SIG-M5 treated with dmso at 0.1 percent for 504 hours (cell line): ENCODE data around the gene WDR90.

Source experiments
- DNase-seq: peaks from one replicate; lab custom pipeline; 2025; ENCODE audit not compliant: unreplicated experiment; lab: John Stamatoyannopoulos, UW

The WDR90 gene

DNA sequence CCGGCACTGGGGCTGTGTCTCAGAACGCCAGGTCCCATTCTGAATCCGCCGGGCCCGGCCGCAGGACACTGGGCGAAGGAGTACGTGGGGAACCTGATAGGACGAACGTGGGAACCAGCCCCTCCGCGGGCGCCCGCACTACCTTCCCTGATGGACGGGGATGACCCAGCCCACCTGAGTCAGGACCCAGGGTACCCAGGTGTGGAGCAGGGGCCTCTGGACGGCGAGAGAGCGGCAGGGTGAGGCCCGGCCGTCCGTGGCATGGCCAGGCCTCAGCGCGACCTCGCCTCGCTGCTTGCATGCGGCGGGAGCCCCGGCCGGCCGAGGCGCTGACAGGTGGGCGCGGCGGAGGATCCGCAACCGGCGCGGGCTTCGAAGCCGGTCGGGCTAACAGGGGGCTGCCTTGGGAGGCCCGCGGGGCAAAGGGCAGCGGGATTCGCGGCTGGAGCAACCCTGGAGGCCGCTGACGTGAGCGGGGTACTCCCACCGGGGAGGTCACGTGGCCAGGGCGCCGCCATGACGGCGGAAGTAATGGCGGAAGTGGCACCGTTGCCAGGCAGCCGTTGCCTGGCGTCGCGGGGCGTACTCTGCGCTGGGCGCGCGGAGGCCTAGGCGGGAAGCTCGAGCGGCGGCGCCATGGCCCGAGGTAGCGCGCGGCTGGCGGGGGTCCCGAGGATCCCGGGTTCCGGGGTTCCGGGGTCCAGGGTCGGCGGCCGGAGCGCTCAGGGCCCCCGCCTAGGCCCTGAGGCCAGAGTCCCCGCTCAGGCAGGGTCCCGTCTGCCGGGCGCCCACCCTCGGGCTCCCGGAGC lies at the start of gene WDR90:
Gene WDR90 (plus strand): TSS at position 585 of the 809 bp plus-strand sequence. CDS start 52 bp downstream, at position 637.
- DNase-seq = peak; percentile 87

DNA sequence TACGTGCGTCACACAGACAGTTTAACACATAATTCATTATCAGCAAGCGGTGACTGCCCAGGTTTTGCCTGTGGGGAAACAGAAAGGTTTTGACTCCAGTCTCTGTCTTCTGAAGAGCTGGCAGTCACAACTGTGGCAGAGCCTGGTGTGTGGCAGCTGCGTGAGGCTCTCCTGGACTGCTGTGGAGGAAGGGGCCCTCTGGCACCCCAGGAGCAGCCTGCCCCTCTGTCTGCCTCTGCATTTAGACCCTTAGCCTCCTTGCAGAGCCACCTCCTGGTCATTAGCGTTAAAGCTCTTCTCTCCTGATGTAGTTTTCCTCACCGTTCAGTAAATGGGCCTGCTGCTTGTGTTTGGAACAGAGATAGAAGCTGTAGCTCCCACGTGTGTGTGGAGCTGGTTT lies 48.4 kb upstream of the WDR90 start:
- peak; percentile 49 for DNase-seq

DNA sequence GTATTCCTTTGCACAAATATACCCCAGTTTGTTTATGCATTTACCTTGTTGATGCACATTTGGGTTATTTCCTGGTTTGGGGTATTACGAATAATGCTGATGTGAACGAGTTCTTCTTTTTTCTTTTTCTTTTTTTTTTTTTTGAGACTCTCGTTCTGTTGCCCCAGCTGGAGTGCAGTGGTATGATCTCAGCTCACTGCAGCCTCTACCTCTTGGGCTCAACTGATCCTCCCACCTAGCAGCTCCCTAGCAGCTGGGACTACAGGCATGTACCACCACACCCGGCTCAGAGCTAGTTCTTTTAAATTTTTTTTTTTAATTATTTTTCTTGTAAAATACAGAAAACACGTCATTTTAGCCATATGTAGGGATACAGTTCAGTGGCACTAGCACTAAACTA lies 45.2 kb upstream of the WDR90 start:
- no peak for DNase-seq

DNA sequence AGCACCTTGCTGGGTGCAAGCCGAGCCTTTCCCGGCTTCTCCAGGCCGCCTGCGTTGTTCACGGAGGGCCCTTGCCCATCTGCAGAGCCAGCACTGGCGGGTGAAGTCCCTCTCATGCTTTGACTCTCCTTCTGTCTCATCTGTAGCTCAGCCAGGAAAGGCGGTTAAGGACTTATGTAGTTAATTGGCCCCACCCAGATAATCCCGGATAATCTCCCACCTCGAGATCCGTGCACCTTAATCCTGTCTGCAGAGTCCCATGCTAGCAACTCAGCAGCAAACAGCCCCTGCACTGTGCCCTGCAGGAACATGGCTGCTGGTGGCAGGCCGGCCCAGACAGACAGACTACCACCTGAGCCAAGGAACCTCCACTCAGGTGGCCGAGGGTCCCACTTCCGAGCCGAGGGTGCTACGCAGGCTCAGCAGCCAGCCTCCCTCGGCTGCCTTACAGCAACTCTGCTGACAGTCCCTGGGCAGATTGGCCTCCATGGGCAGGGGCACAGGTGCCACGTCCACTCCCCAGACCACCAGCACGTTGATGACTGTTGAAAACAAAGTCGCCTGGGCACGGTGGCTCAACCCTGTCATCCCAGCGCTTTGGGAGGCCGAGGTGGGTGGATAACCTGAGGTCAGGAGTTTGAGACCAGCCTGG lies 42.4 kb upstream of the WDR90 start:
- no peak for DNase-seq

DNA sequence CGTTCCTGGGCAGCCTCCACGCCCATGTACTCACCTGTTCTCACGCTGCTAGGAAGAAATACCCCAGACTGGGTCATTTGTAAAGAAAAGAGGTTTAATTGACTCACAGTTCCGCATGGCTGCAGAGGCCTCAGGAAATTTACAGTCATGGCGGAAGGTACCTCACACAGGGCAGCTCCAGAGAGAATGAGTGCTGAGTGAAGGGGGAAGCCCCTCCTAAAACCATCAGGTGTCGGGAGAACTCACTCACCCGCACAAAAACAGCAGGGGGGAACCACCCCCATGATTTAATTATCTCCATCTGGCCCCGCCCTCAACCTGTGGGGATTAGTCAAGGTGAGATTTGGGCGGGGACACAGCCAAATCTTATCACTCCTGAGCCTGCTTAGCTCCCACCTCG lies 41.1 kb upstream of the WDR90 start:
- no peak for DNase-seq

DNA sequence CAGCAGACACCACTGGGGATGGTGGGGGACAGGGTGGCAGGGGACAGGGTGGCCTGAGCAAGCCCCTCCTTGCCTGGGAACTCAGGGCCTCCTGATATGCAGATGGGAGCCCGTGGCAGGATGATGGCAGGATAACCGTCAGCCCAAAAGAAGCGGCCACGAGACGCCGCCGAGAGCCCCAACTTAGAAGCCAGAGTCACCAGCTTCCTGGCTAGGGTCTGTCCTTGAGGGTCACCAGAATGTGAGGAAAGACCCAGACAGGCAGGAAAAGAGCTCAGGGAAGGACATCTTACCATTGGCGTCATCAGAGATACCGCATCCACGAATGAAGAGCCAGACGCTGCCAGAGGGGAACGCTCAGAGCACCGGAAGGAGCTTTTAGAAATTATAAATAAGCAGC lies 39.8 kb upstream of the WDR90 start:
- DNase-seq = no peak

DNA sequence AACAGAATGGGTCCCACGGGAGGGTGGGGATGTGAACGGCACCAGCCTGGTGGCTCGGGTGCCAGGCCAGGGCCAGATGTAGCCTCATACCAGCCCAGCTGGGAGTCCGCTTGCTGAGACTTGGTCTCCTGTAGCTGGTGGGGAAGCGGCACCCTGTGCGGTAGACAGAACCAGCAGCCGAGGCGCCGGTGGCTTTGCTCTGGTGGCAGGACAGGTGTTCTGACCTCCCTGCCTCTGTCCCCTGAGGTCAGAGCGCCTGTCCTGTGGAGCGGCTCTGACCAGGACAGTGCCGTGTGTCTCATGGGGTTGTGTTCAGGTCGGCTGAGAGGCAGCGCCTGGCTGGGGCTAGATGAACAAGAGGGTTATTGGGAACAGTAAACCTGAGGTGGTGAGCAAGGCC lies 39.2 kb upstream of the WDR90 start:
- no peak for DNase-seq

DNA sequence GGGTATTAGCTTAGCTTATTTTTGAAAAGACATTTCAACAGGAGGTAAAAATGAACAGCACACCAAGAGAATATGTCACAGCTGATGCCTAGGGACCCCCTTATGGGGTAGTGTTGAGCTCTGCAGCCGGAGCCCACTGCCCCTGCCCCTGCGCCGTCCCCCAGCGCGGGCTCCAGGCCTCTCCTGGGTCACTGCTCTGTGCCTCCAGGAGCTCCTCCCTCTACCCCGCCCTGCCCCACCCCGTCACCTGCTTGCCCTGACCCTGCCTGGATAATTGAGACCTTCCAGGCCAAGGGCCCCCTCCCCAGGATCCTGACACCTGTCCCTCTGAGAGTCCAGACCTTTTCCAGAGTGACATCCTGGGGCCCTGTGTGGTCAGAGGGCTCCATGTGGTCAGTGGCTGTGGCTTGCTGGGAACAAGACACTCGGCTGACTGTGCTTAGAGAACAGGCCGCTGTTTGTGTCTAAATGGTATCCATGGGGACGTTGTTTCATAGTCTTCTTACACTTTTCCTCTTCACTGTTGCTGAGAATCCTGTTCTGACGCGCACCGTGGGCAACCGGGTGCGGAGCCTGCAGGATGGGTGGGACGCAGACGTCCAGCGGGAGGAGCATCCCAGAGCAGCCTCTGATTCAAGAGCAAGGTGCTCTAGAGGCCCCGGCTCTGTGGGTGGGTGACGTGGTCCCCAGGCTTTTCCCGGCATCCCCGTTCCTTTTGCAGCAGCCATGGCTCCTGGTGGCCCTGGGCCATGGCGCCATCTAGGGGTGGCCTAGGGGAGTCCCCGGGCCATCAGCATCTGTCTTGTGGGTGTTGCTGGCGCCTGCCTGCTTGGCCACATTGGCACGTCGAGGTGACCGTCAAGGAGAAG lies 38.4 kb upstream of the WDR90 start:
- no peak for DNase-seq

DNA sequence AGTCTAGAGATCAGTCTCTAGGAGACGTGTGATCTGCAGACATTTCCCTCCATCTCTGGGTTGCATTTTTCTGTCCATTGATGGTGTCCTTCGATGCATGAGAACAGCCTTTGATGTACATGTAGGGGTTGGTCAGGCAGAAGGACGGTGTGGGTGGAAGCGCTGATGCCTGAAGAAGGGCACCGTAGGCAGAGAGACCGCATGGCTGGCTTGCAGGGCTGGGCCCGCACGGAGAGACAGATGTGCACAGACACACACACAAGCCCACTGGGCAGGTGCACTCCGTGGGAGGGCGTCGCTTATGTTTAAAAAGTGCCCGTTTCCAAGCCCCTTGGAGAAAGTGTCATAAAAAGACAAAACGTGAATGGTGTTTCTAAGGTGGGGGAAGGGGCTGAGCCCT lies 34.0 kb upstream of the WDR90 start:
- no peak for DNase-seq

DNA sequence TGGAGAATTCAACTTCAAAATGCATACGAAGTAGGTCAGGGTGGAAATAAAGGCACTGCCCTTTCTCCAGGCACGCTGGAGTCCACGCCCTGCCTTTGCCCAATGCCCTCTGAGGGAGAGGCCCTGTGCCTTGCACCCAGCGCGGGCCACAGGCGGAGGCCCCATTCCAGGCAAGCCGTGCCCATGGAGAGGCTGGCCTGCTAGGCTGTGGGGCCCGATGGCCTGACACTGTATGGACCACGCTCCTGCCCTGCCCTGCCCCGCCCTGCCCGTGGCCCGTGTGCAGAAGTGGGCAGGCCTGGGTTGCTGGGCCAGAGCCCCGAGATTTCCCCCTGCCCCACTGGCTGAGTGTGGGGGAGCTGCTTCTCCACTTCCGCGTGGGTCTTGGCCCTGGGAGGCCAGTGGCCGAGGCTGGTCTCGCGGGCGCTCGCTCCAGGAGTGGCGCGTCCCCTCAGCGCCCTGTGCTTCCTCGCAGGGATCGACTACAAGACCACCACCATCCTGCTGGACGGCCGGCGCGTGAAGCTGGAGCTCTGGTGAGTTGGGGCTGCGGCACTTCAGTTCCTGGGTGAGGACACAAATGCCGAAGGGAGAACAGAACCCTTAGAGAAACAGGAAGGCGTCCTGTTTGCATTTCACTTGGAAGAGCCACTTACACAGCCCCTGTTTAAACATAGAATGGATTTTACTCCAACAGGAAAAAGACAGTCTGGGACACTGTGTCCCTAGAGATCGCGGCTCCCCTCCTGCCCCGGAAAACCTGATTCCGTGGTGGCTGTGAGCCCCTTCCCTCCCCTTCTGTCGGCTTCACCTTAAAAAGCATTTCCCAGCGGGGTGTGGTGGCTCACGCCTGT lies 32.2 kb upstream of the WDR90 start:
- DNase-seq = no peak

DNA sequence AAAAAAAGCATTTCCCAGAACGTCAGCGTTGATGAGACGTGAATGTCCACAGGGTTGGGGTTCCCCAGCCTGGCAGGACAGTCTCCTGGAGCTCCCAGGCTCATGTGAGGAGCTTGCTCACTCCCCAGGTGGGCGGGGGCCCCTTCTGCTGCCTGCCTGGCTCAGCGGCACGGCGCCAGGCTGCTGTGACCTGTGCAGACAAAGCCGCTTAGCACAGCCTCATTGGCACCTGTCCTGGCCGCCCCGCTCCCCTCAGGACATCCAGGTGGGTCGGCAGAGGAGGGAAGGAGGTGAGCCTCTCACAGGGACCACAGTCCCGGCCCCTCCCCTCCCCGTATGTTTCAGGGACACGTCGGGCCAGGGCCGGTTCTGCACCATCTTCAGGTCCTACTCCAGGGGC lies 31.3 kb upstream of the WDR90 start:
- DNase-seq = no peak

DNA sequence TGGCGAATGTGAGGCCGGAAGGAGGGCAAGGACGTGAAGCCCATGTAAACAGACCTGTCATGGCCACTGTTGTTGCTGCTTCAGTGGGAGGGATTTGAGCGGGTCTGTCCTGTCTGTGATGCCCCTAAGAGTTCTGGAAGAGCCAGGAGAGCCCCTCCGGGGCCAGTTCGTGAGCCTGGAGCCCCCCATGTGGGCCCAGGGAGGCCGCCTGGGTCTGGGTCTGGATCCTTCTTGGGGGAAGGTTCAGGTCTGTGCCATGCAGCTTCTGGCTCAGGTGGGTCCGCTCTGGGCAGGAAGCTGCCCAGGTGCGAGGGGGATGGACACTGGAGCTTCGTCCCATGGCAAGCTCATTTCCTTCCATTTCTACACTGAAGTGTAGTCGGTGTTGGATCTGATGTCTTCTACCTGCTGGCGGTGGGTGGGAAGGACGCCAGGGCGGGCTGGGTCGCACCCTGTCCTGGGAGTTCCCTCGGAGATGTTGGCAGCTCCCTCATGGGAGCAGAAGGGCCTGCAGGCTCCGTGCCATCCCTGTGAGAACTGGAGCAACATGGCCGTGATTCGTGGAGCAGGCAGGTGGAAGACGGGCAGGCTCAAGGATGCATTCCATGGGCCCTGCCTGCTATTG lies 29.6 kb upstream of the WDR90 start:
- no peak for DNase-seq

DNA sequence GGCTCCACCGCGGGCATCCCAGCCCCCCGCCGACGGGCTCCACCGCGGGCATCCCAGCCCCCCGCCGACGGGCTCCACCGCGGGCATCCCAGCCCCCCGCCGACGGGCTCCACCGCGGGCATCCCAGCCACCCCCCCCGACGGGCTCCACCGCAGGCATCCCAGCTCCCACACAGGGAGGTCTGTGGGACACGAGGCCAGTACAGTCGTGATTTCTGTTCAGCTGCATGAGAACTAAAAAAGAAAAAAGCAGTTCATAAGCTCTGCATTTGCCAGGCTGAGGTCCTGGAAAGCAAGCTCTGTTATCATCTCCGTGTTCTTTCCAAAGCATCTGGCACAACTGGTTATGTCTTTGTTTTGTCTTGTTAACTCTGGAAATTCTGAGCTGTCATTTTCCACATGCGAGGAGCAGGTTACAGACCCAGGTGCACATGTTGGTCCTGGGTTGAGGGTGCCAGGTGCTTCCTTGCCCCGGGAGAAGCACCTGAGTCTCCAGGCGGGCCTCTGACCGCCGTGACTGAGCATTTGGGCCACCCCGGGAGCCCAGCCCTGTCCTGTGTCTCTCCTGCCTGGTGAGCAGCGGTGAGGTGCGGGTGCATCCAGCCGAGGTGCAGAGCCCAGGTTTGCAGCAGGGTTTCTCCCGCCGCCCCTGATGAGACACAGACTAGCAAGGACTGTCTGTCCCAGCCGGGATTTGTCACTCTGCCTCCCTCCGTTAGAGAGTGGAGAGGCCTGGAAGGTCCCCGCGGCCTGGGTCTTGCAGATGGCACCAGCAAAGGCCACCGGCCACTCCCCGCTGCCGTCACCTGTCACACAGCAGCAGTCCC lies 28.3 kb upstream of the WDR90 start:
- DNase-seq = no peak

DNA sequence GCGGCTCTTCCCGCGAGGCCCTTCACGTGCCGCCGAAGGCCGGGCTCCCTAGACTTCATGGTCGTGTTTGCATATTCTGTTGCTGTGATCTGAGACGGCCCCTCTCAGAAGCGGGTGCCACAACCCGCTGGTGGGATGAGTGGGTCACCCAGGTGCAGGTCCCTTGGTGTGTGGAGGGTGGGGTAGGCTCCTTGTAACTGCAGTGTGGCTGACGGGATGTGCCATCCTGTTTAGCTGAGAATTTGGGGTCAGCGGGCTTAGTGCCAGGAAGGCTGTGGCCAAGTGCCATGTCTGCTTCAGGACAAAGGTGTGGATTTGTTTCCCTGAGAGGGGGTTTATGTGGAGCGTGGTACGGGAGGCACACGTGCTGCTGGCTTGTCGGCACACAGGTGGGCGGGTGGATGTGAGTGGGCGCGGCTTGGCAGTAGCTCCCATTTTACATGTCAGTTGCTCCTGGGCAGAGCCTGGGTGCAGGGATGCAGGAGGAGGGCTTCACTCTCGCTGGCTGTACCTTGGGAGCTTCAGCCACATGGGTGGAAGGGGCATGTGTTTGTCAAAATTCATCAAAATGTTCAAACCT lies 27.5 kb upstream of the WDR90 start:
- DNase-seq = no peak

DNA sequence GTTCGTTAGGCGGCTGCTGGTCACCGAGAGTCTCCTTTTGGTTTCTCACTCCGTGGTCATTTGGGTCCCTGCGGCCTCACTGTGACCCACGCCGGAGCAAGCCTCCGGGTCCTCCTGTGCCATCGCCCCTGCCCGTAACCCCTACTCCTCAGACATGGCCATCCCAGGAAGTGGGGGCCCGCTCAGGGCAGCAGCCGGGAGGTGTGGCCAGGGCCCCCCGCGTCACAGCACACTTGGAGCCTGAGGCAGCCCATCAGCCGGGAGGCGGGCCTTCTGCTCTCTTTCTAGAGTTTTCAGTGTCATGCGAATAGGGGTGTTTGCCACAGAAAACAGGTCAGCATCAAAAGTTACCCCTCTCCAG lies 26.3 kb upstream of the WDR90 start:
- no peak for DNase-seq

DNA sequence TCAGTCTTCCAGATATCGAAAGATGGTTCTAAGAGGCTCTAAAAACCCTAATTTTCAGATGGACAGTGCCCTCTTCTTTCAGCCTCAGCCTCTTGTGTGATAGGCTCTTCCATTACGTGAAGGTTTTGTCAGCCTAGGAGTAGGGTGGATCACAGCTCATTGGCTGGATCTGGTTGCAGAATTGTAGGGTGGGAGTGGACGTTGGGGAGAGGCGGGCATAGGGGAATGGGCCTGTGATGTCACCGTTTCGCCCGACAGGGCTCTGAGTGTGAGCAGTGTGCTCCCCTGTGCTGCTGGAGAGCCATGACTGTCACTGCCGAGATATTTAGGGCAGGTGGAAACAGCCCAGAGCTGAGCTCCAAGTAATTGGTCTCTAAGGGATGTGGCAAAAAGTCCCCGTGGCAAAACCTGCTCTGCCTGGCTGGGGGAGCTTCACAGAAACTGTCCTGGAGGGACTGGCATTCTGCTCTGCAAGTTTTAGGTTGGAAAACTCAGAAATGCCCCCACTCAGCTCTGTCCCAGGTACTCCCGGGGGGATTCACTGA lies 24.6 kb upstream of the WDR90 start:
- no peak for DNase-seq

DNA sequence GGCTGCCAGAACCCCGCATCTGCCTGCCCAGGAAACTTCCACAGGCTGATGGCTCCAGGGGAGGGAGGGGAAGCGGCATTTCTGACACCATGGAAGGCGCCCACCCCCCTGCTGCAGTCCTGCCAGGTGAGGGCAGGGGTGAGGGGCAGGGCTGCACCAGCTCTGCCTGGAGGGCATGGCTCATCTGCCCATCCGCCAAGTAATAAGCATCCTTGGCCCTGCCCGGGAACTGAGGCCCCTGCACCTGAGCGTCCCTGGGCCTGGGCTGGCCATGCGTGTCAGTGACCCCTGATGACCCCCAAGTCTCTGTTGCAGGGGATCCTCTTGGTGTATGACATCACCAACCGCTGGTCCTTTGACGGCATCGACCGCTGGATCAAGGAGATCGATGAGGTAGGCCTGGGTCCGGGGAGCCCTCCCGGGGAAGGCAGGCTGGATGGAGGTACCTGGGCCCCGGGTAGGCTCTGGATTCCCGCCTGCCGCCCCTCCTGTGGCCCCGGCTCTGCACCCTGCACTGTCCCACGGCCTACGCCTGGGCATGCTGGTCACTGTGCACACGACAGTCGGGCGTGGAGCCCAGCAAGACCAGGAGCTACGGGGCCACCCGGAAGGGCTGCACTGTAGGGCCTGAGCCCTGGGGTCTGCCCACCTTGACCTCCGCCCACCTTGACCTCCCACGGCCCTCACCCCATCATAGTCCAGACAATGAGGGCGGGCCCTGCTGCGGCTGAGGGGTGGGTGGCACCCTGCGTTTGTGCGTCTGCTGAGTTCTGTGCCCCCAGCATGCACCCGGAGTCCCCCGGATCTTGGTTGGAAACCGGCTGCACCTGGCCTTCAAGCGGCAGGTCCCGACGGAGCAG lies 23.8 kb upstream of the WDR90 start:
- DNase-seq = no peak
